MG63 (cell line): ENCODE data around the gene PFKFB3. TPM values are rescaled to one million over a fixed set of nuclear protein-coding genes. Genes with fewer than 3 reads are reported as not detected.

Experiments used
- total RNA-seq: library from RNA; depleted of rRNA; stranded (reverse); fragments of >200 nt; shearing (Covaris generic); gene quantifications from 2 replicates; pipeline ENCODE4 v1.2.3, GENCODE V29; 2014; ENCODE audit warnings: low replicate concordance; rRNA removed

The PFKFB3 gene
- total RNA-seq, 1 experiment from 2014 or later: 7.8 TPM

Other genes with a start within 250 kb of the PFKFB3 start
- gene IL15RA, start 225.4 kb upstream of the PFKFB3 start, total RNA-seq: 15.3 and 23.8 TPM in 2 replicates
- not detected in 2 replicates for gene IL2RA, start 140.6 kb upstream of the PFKFB3 start, total RNA-seq
- gene RBM17, start 113.9 kb upstream of the PFKFB3 start, total RNA-seq: 27.2 and 99.9 TPM in 2 replicates